ENCODE results near the gene ASB4. TPM values are rescaled to one million over a fixed set of nuclear protein-coding genes. Genes with fewer than 3 reads are reported as not detected.
A peak's percentile ranks its signal among the peaks of the same experiment; 100 is the strongest.
"Not testable (repeated sequence)": the region's sequence is repeated elsewhere in the genome, so short reads cannot be mapped to it uniquely, and the experiment has no call there.

Gene ASB4
- total RNA-seq, 1 experiment from 2014 or later, result not detected

DNA sequence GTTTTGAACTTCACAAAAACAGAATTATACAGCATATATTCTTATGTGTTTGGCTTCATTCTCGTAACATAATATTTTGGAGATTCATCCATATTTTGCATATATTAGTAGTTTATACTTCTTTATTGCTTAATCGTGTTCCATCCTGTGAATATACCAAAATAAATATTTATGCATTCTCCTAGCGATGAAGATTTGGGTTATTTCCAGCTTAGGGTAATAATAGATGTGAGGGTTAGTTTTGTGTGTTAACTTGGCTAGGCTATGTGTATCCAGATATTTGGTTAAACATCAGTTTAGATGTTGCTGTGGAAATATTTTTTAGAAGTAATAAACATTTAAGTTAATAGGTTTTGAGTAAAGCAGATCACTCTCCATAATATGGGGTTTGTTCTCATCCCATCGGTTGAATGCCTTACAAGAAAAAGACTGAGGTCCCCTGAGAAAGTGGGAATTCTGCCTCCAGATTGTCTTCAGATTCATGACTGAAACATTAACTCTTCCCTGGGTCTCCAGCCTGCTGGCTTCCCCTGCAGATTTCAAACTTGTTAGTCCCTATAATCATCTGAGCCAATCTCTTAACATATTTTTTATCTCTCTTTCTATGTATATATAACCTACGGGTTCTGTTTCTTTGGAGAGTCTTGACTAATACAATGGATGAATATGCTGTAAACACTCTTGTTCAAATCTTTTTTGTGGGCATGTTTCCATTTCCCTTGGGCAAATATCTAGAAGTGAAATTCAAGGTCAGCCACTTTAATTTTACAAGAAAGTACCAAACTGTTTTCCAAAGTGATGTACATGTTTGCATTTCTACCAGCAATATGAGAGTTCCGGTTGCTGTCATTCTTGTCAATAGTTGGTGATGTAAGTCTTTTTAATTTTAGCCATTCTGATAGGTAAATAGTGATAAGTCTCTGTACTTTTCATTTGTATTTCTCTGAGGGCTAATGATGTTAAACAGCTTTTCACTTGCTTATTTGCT, 61.9 kb downstream of the ASB4 start:
- intact Hi-C loops (cut with micrococcal nuclease; ENCODE audit: unreplicated experiment), result no loop called here
- no TSS peak for BruUV-seq (replicated peaks)
- no peaks in the 10 kb centered on the region for H3K9me3 ChIP-seq (ENCODE audit: low read depth, low read length, poor library complexity, severe bottlenecking)

GRCh38 chr7:95549818-95550529, 64.2 kb downstream of the ASB4 start:
- CTCF ChIA-PET, result interaction anchor here (1.7 kb wide), 1 partner anchor 38 kb away, joined by 8 read pairs; no protein-coding TSS in a partner anchor
- BruUV-seq (replicated peaks), result no TSS peak
- Histone ChIP-seq H3K9me3 (ENCODE audit: low read depth, low read length, poor library complexity, severe bottlenecking) (no peaks in the 10 kb centered on the region), H3K36me3 (ENCODE audit: insufficient read depth, low read length, poor library complexity, severe bottlenecking) (no peaks in the 10 kb centered on the region), H3K4me1 (ENCODE audit: insufficient read depth, low read length, poor library complexity, severe bottlenecking) (peaks cover 11% of the 10 kb centered on the region), H3K27me3 (replicated peaks; ENCODE audit: insufficient read depth, low read depth, low read length, poor library complexity) (no peaks in the 10 kb centered on the region), H3K27ac (ENCODE audit: low read depth, low read length, poor library complexity, severe bottlenecking) (peak overlapping the region; percentile 8), H3K4me3 (ENCODE audit: low read depth, low read length, poor library complexity, severe bottlenecking) (no peak overlapping the region)
- TF ChIP-seq, protein P1, sequence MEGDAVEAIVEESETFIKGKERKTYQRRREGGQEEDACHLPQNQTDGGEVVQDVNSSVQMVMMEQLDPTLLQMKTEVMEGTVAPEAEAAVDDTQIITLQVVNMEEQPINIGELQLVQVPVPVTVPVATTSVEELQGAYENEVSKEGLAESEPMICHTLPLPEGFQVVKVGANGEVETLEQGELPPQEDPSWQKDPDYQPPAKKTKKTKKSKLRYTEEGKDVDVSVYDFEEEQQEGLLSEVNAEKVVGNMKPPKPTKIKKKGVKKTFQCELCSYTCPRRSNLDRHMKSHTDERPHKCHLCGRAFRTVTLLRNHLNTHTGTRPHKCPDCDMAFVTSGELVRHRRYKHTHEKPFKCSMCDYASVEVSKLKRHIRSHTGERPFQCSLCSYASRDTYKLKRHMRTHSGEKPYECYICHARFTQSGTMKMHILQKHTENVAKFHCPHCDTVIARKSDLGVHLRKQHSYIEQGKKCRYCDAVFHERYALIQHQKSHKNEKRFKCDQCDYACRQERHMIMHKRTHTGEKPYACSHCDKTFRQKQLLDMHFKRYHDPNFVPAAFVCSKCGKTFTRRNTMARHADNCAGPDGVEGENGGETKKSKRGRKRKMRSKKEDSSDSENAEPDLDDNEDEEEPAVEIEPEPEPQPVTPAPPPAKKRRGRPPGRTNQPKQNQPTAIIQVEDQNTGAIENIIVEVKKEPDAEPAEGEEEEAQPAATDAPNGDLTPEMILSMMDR (conservative IDR thresholded peaks at IDR 0.05; ENCODE audit: low read depth, low read length), result no peak
- no peak for TF ChIP-seq EZH2 (IDR thresholded peaks at IDR 0.05; ENCODE audit: borderline replicate concordance, low read depth, low read length, poor library complexity, severe bottlenecking)
- DNase-seq (ENCODE audit: low spot score), result peak; percentile 88
- intact Hi-C loops (cut with micrococcal nuclease; ENCODE audit: unreplicated experiment), result no loop called here
- POLR2A ChIA-PET (ENCODE audit: low non-redundant PET), result no interaction called here

More for the DNA sequence above, 61.9 kb downstream of the ASB4 start:
- CTCF ChIA-PET, result no interaction called here
- no peak for DNase-seq (ENCODE audit: low spot score)
- H3K4me3 ChIP-seq (ENCODE audit: low read depth, low read length, poor library complexity, severe bottlenecking), result no peak overlapping the region
- H3K27ac ChIP-seq (ENCODE audit: low read depth, low read length, poor library complexity, severe bottlenecking), result no peak overlapping the region
- TF ChIP-seq EZH2 (IDR thresholded peaks at IDR 0.05; ENCODE audit: borderline replicate concordance, low read depth, low read length, poor library complexity, severe bottlenecking), result no peak
- TF ChIP-seq, protein P1 (conservative IDR thresholded peaks at IDR 0.05; ENCODE audit: low read depth, low read length), result no peak
- H3K27me3 ChIP-seq (replicated peaks; ENCODE audit: insufficient read depth, low read depth, low read length, poor library complexity), result no peaks in the 10 kb centered on the region
- H3K36me3 ChIP-seq (ENCODE audit: insufficient read depth, low read length, poor library complexity, severe bottlenecking), result no peaks in the 10 kb centered on the region
- H3K4me1 ChIP-seq (ENCODE audit: insufficient read depth, low read length, poor library complexity, severe bottlenecking), result peaks cover 11% of the 10 kb centered on the region
- POLR2A ChIA-PET (ENCODE audit: low non-redundant PET), result no interaction called here

DNA sequence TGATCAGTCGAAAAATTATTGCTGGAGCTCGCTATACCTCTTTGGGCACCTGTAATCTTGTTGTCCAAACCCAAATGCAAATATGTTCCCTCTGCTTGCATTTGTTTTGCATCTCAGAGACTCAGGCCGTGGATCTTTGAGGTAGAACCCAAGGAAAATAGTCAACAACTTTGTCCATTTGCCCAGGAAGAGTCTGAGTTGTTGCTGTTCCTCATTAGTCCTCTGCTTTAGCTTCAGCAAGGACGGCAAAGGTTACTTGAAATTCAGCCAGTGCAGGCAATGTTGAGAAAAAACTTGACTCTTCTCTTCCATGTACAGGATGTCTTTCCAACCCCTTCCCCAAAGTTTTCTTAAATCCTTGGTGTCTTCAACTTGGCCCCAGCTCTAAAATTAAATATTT, 64.8 kb downstream of the ASB4 start:
- intact Hi-C loops (cut with micrococcal nuclease; ENCODE audit: unreplicated experiment), result no loop called here

GRCh38 chr7:95552010-95552926, 66.5 kb downstream of the ASB4 start:
- CTCF ChIA-PET; H3K27ac ChIP-seq (ENCODE audit: low read depth, low read length, poor library complexity, severe bottlenecking); H3K36me3 ChIP-seq (ENCODE audit: insufficient read depth, low read length, poor library complexity, severe bottlenecking); H3K27me3 ChIP-seq (replicated peaks; ENCODE audit: insufficient read depth, low read depth, low read length, poor library complexity); H3K9me3 ChIP-seq (ENCODE audit: low read depth, low read length, poor library complexity, severe bottlenecking); H3K4me3 ChIP-seq (ENCODE audit: low read depth, low read length, poor library complexity, severe bottlenecking); BruUV-seq (replicated peaks); POLR2A ChIA-PET (ENCODE audit: low non-redundant PET); intact Hi-C loops (cut with micrococcal nuclease; ENCODE audit: unreplicated experiment); DNase-seq (ENCODE audit: low spot score): not testable (repeated sequence)
- peaks cover 11% of the 10 kb centered on the region for H3K4me1 ChIP-seq (ENCODE audit: insufficient read depth, low read length, poor library complexity, severe bottlenecking)

More for the DNA sequence above, 64.8 kb downstream of the ASB4 start:
- Histone ChIP-seq H3K4me3 (ENCODE audit: low read depth, low read length, poor library complexity, severe bottlenecking) (no peak overlapping the region), H3K27me3 (replicated peaks; ENCODE audit: insufficient read depth, low read depth, low read length, poor library complexity) (no peaks in the 10 kb centered on the region), H3K9me3 (ENCODE audit: low read depth, low read length, poor library complexity, severe bottlenecking) (no peaks in the 10 kb centered on the region), H3K36me3 (ENCODE audit: insufficient read depth, low read length, poor library complexity, severe bottlenecking) (no peaks in the 10 kb centered on the region), H3K27ac (ENCODE audit: low read depth, low read length, poor library complexity, severe bottlenecking) (no peak overlapping the region), H3K4me1 (ENCODE audit: insufficient read depth, low read length, poor library complexity, severe bottlenecking) (peaks cover 11% of the 10 kb centered on the region)
- TF ChIP-seq EZH2 (IDR thresholded peaks at IDR 0.05; ENCODE audit: borderline replicate concordance, low read depth, low read length, poor library complexity, severe bottlenecking), result no peak
- TF ChIP-seq, protein P1 (conservative IDR thresholded peaks at IDR 0.05; ENCODE audit: low read depth, low read length), result no peak
- no peak for DNase-seq (ENCODE audit: low spot score)
- no TSS peak for BruUV-seq (replicated peaks)
- ChIA-PET CTCF (interaction anchor here (1.7 kb wide), 1 partner anchor 39 kb away, joined by 8 read pairs; no protein-coding TSS in a partner anchor), POLR2A (ENCODE audit: low non-redundant PET) (no interaction called here)

Data from A673 (cell line).